CD8-positive, alpha-beta memory T cell (primary cell): ENCODE data around the gene IRAK3. TPM values are rescaled to one million over a fixed set of nuclear protein-coding genes. Genes with fewer than 3 reads are reported as not detected.

ENCODE experiments used
- CTCF ChIA-PET: fragments of 350-600 bp; sonication (Branson Sonifier 250); formaldehyde crosslinking; loops from one replicate; lab custom pipeline; 2021; ENCODE audit warnings: antibody characterized with exemption; lab: Charles Lee
- POLR2A ChIA-PET: fragments of 350-600 bp; sonication (Branson Sonifier 250); formaldehyde crosslinking; loops from one replicate; lab custom pipeline; 2021; ENCODE audit warnings: antibody characterized with exemption; lab: Charles Lee
- DNase-seq, 5 donors: peaks; one replicate each; pipeline versions ENCODE4 v3.0.0 to v3.0.0-alpha.2; 2020 to 2022; ENCODE audit warnings: mixed read lengths in 1 of 5
- H3K27ac ChIP-seq: one replicate; pipeline ENCODE4 v1.7.0; 2013; ENCODE audit warnings: low read depth, mild to moderate bottlenecking, low read length, moderate library complexity
- H3K27me3 ChIP-seq: 2 replicates; pipeline ENCODE4 v1.7.0; 2013; ENCODE audit warnings: low read length, mild to moderate bottlenecking; ENCODE audit not compliant: insufficient read depth, poor library complexity, severe bottlenecking
- H3K36me3 ChIP-seq: 2 replicates; pipeline ENCODE4 v1.7.0; 2013; ENCODE audit warnings: mild to moderate bottlenecking, low read length, moderate library complexity; ENCODE audit not compliant: insufficient read depth
- H3K4me1 ChIP-seq: 2 replicates; pipeline ENCODE4 v1.7.0; 2013; ENCODE audit warnings: mild to moderate bottlenecking, low read length, moderate library complexity; ENCODE audit not compliant: insufficient read depth
- H3K4me3 ChIP-seq: 2 replicates; pipeline ENCODE4 v1.7.0; 2013; ENCODE audit warnings: mild to moderate bottlenecking, low read length
- H3K9me3 ChIP-seq: 2 replicates; pipeline ENCODE4 v1.7.0; 2013; ENCODE audit warnings: mild to moderate bottlenecking, low read length
- H3K27ac Mint-ChIP-seq, 8 donors: one replicate each; pipeline ENCODE4 v1.8.0; 2020 to 2021; ENCODE audit warnings: mixed read lengths in 8 of 8, mild to moderate bottlenecking in 6 of 8, inconsistent platforms in 3 of 8, moderate library complexity in 3 of 8
- H3K27me3 Mint-ChIP-seq, 2 donors: one replicate each; pipeline ENCODE4 v1.8.0; 2020 to 2021; ENCODE audit warnings: mixed read lengths in 2 of 2, mild to moderate bottlenecking in 1 of 2, moderate library complexity in 1 of 2
- H3K36me3 Mint-ChIP-seq, 3 donors: one replicate each; pipeline ENCODE4 v1.8.0; 2020 to 2021; ENCODE audit warnings: mixed read lengths in 3 of 3, inconsistent platforms in 1 of 3, mild to moderate bottlenecking in 1 of 3
- H3K4me1 Mint-ChIP-seq, 3 donors: one replicate each; pipeline ENCODE4 v1.8.0; 2020 to 2021; ENCODE audit warnings: mixed read lengths in 3 of 3, inconsistent platforms in 1 of 3, mild to moderate bottlenecking in 1 of 3
- H3K4me3 Mint-ChIP-seq, 7 donors: one replicate each; pipeline ENCODE4 v1.8.0; 2020 to 2021; ENCODE audit warnings: mixed read lengths in 7 of 7, mild to moderate bottlenecking in 6 of 7, moderate library complexity in 4 of 7, inconsistent platforms in 2 of 7
- H3K9me3 Mint-ChIP-seq, 5 donors: one replicate each; pipeline ENCODE4 v1.8.0; 2020 to 2022; ENCODE audit warnings: mixed read lengths in 5 of 5, mild to moderate bottlenecking in 3 of 5, moderate library complexity in 2 of 5, inconsistent platforms in 1 of 5
- polyA plus RNA-seq: library from polyadenylated mRNA; unstranded; fragments of 300-500 nt; fragmentation: Illumina TruSeq; gene quantifications from one replicate; pipeline ENCODE4 v1.2.3, GENCODE V29; 2021
- total RNA-seq, 2 experiments: library from RNA; stranded (reverse); gene quantifications; one replicate each; pipeline ENCODE4 v1.2.3, GENCODE V29; 2021

Gene IRAK3
- total and polyA plus RNA-seq, 3 experiments from 2014 or later = 0.13 to 0.22 TPM; not detected in 1

DNA sequence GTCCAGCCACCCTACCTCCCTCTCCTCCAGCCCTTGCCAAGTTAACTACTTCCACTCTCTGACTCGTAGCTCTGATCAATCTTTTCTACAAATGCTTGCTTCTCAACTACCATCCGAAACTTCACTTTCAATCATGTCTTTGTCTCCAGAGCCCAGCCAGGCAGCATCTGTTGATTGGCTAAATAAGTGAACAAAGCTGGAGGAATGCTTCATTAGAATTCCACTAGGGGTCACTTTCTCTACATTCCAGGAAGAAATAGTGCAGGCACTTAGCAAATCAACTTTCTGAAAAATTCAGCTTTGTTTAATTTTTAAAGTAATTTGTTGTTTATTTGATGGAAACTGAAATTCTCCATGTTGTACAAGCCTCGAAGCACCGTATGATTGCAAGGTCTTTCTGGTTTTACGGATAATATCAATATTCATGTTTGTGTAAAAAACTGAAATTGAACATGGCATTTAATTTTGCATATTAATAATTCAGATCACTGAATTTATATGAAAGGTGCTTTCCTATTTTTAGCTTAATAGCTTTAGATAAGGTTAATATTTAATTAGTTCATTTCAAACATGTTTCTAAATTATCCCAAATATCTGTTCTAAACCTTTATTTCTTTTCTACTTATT, 80.9 kb downstream of the IRAK3 start:
- Histone ChIP-seq H3K4me1 (peaks cover 20% of the 10 kb centered on the region), H3K9me3 (no peaks in the 10 kb centered on the region), H3K4me3 (no peak overlapping the region), H3K27ac (no peak overlapping the region), H3K36me3 (no peaks in the 10 kb centered on the region), H3K27me3 (no peaks in the 10 kb centered on the region)
- H3K9me3 Mint-ChIP-seq = no peaks in the 10 kb centered on the region
- H3K27ac Mint-ChIP-seq = no peak overlapping the region
- no peak overlapping the region for H3K4me3 Mint-ChIP-seq
- no peaks in the 10 kb centered on the region for H3K36me3 Mint-ChIP-seq
- POLR2A ChIA-PET = interaction anchor here (0.6 to 1.0 kb wide), 2 partner anchors 16 to 33 kb away, joined by 3 to 8 read pairs; partner anchors contain the start of gene HELB
- peak in 2 of 5 donors; percentile 33 to 46 for DNase-seq
- H3K27me3 Mint-ChIP-seq = peaks cover 7 to 8% of the 10 kb centered on the region in 2 donors
- CTCF ChIA-PET = interaction anchor here (0.6 to 4.8 kb wide), 25 partner anchors 9 to 442 kb away, joined by 3 to 57 read pairs (median 4); partner anchors contain the start of genes HELB and TMBIM4
- peaks cover 0 to 4% (median 0%) of the 10 kb centered on the region in 3 donors for H3K4me1 Mint-ChIP-seq

DNA sequence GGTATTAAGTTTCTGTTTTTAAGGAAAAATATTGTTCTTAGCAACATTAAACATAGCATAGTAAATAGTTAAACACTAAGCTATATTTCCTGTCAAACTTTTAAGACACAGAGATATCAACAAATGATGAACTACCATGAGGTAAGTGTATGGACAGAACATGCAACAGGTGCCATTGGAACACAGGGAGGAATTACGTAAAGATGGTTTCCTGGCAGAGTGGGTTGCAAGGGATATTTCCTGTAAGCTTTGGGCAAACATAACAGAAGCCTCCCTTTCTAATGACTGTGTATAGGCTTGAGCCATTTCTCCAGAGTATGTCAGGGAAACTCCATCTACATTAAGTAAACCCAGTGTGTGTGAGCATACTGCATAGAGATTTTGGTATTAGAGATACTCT, 81.6 kb downstream of the IRAK3 start:
- POLR2A ChIA-PET = interaction anchor here (0.6 to 1.0 kb wide), 2 partner anchors 15 to 32 kb away, joined by 3 to 8 read pairs; partner anchors contain the start of gene HELB
- peaks cover 0 to 4% (median 0%) of the 10 kb centered on the region in 3 donors for H3K4me1 Mint-ChIP-seq

DNA sequence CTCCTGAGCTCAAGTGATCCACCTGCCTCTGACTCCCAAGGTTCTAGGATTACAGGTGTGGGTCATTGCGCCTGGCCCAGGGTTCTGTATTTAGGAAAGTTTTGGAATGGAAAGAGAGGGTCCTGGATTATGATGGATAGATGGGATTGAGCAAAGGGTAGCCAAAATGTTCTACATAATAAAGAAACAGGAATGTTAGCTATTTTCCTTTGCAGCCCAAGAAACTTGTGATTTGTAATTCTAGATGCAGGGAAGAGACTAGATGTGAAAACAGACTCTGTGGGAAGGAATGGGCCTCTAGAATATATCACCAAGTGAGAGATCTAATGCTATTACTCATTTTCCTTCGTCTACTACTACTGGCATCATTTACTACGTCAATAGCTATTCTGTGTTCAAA, 83.6 kb downstream of the IRAK3 start:
- H3K9me3 Mint-ChIP-seq = no peaks in the 10 kb centered on the region
- CTCF ChIA-PET = interaction anchor here (0.9 to 4.8 kb wide), 5 partner anchors 30 to 137 kb away, joined by 3 to 57 read pairs (median 3); partner anchors contain the start of gene HELB
- no peaks in the 10 kb centered on the region for H3K27me3 ChIP-seq
- H3K4me1 Mint-ChIP-seq = peaks cover 6 to 11% (median 9%) of the 10 kb centered on the region in 3 donors
- H3K9me3 ChIP-seq = no peaks in the 10 kb centered on the region
- H3K4me3 Mint-ChIP-seq = no peak overlapping the region
- peaks cover 20% of the 10 kb centered on the region for H3K4me1 ChIP-seq
- no peak overlapping the region for H3K27ac ChIP-seq
- H3K36me3 ChIP-seq = no peaks in the 10 kb centered on the region
- H3K27ac Mint-ChIP-seq = peak overlapping the region in 2 of 8 donors; percentile 2 to 26
- H3K4me3 ChIP-seq = no peak overlapping the region
- no peaks in the 10 kb centered on the region for H3K27me3 Mint-ChIP-seq
- DNase-seq = no peak
- no peaks in the 10 kb centered on the region for H3K36me3 Mint-ChIP-seq
- POLR2A ChIA-PET = no interaction called here

More for the DNA sequence above, 81.6 kb downstream of the IRAK3 start:
- H3K27ac Mint-ChIP-seq = no peak overlapping the region
- Histone ChIP-seq H3K4me3 (no peak overlapping the region), H3K9me3 (no peaks in the 10 kb centered on the region), H3K4me1 (peaks cover 20% of the 10 kb centered on the region), H3K36me3 (no peaks in the 10 kb centered on the region), H3K27ac (no peak overlapping the region), H3K27me3 (no peaks in the 10 kb centered on the region)
- CTCF ChIA-PET = interaction anchor here (0.6 to 4.8 kb wide), 18 partner anchors 8 to 441 kb away, joined by 3 to 57 read pairs (median 4); partner anchors contain the start of gene TMBIM4
- no peak overlapping the region for H3K4me3 Mint-ChIP-seq
- no peaks in the 10 kb centered on the region for H3K9me3 Mint-ChIP-seq
- H3K36me3 Mint-ChIP-seq = no peaks in the 10 kb centered on the region
- no peak for DNase-seq
- peaks cover 3 to 8% of the 10 kb centered on the region in 2 donors for H3K27me3 Mint-ChIP-seq

DNA sequence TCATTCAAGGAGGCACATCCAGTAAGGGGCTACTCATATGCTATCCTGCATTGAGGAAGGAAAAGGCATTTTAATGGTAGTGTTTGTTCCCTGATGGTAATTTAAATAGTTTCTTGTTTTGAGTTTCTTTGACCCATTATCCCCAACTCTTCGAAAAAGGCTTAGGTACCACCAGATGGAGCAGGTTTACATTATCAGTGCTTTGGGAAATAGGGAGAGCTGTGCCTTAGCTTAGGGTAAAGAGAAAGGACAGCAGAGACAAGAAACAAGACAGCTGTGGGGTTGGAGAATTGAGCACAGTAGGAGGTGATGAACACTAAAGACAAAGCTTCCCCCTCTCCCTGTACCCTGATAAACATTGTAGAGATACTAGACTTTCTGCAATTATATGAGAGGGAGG, 84.1 kb downstream of the IRAK3 start:
- no peaks in the 10 kb centered on the region for H3K9me3 ChIP-seq
- Mint-ChIP-seq H3K4me1 (peaks cover 6 to 11% (median 9%) of the 10 kb centered on the region in 3 donors), H3K4me3 (no peak overlapping the region), H3K27ac (peak overlapping the region in 2 of 8 donors; percentile 2 to 43), H3K36me3 (no peaks in the 10 kb centered on the region), H3K9me3 (no peaks in the 10 kb centered on the region), H3K27me3 (no peaks in the 10 kb centered on the region)
- no peak for DNase-seq
- peaks cover 19% of the 10 kb centered on the region for H3K4me1 ChIP-seq
- H3K4me3 ChIP-seq = no peak overlapping the region
- no peaks in the 10 kb centered on the region for H3K27me3 ChIP-seq
- ChIA-PET CTCF (interaction anchor here (0.9 to 4.8 kb wide), 5 partner anchors 29 to 137 kb away, joined by 3 to 57 read pairs (median 3); partner anchors contain the start of gene HELB), POLR2A (no interaction called here)
- H3K36me3 ChIP-seq = no peaks in the 10 kb centered on the region
- H3K27ac ChIP-seq = no peak overlapping the region

DNA sequence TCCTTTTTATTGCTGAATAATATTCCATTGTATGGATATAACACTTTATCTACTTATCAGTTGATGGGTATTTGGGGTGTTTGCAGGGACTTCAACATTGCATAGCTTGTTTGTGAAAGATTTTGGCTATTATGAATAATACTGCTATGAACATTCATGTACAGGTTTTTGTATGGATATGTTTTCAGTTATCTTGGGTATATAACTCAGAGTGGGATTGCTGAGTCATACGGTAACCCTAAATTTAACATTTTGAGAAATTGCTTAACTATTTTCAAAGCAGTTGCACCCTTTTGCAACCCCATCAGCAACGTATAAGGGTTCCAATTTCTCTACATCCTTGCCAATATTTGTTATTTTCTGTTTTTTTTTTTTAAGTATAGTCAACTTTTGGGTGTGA, 86.0 kb downstream of the IRAK3 start:
- Histone ChIP-seq H3K4me1 (peaks cover 11% of the 10 kb centered on the region), H3K27me3 (no peaks in the 10 kb centered on the region), H3K9me3 (no peaks in the 10 kb centered on the region), H3K36me3 (no peaks in the 10 kb centered on the region), H3K4me3 (no peak overlapping the region), H3K27ac (no peak overlapping the region)
- H3K4me3 Mint-ChIP-seq = no peak overlapping the region
- H3K36me3 Mint-ChIP-seq = no peaks in the 10 kb centered on the region
- H3K27me3 Mint-ChIP-seq = no peaks in the 10 kb centered on the region
- no peak for DNase-seq
- CTCF ChIA-PET = interaction anchor here (1.3 kb wide), 1 partner anchor 133 kb away, joined by 3 read pairs; no protein-coding TSS in a partner anchor
- H3K27ac Mint-ChIP-seq = no peak overlapping the region
- POLR2A ChIA-PET = no interaction called here
- H3K4me1 Mint-ChIP-seq = peaks cover 17 to 27% (median 23%) of the 10 kb centered on the region in 3 donors
- H3K9me3 Mint-ChIP-seq = no peaks in the 10 kb centered on the region

DNA sequence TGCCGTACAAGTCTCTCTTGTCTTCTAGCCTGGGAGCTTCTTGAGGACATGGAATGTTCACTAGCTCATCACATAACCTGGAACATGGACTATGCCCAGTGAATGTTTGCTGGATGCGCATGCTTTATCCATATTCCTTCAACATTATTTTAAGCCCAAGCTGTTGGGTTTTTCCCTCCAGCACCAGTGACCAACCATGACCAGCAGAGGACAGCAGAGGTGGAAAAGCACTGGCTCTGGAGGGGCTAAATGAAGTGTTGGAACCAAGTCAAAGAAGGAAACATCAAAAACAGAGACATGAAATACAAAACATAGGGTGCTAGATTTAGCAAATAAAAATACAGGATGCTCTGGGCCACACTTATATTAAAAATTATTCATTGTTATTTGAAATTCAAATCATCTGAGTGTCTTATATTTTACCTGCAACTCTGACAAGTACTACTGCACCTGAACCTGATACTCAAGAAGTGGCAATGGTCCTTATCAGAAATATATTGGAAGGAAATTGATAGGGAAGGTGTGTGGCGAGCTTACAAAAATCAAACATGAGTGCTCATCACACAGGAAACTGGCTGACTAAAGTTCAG, 90.2 kb downstream of the IRAK3 start:
- no peaks in the 10 kb centered on the region for H3K9me3 ChIP-seq
- Mint-ChIP-seq H3K4me3 (peak overlapping the region in 4 of 7 donors; percentile 5 to 42 (median 32)), H3K27ac (peak overlapping the region in 2 of 8 donors; percentile 14 to 53), H3K36me3 (peaks cover 0 to 6% (median 3%) of the 10 kb centered on the region in 3 donors), H3K9me3 (peaks cover 0 to 3% (median 2%) of the 10 kb centered on the region in 5 donors), H3K4me1 (peaks cover 17 to 51% (median 48%) of the 10 kb centered on the region in 3 donors), H3K27me3 (peaks cover 0 to 2% of the 10 kb centered on the region in 2 donors)
- no peak overlapping the region for H3K4me3 ChIP-seq
- H3K27me3 ChIP-seq = no peaks in the 10 kb centered on the region
- CTCF ChIA-PET = interaction anchor here (0.7 to 2.1 kb wide), 24 partner anchors 9 to 416 kb away, joined by 3 to 15 read pairs (median 4); partner anchors contain the start of gene HELB
- DNase-seq = peak; percentile 13 to 67 (median 44)
- no peak overlapping the region for H3K27ac ChIP-seq
- H3K36me3 ChIP-seq = no peaks in the 10 kb centered on the region
- POLR2A ChIA-PET = no interaction called here
- H3K4me1 ChIP-seq = peaks cover 30% of the 10 kb centered on the region

DNA sequence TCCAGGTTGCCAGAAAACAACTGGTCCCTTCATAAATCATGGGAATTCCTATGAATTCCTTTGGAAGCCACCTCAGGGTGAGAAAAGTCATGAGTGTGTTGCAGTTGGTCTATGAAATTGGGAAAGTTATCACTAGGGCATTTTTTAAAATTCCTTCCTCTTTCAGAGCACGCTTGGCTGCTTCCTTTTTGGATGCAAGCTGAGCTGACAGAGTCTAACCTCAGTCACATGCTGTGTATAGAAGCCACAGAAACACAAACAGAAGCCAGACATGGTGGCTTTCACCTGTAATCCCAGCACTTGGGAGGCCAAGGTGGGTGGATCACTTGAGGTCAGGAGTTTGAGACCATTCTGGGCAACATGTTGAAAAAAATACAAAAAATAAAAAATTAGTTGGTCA, 91.5 kb downstream of the IRAK3 start:
- peaks cover 0 to 2% of the 10 kb centered on the region in 2 donors for H3K27me3 Mint-ChIP-seq
- Histone ChIP-seq H3K9me3 (no peaks in the 10 kb centered on the region), H3K4me3 (no peak overlapping the region), H3K36me3 (no peaks in the 10 kb centered on the region), H3K4me1 (peaks cover 38% of the 10 kb centered on the region), H3K27me3 (no peaks in the 10 kb centered on the region), H3K27ac (no peak overlapping the region)
- H3K36me3 Mint-ChIP-seq = peaks cover 0 to 6% (median 3%) of the 10 kb centered on the region in 3 donors
- ChIA-PET CTCF (interaction anchor here (0.9 to 2.1 kb wide), 3 partner anchors 20 to 128 kb away, joined by 3 to 6 read pairs (median 6); no protein-coding TSS in a partner anchor), POLR2A (no interaction called here)
- peaks cover 23 to 61% (median 58%) of the 10 kb centered on the region in 3 donors for H3K4me1 Mint-ChIP-seq
- peaks cover 0 to 3% (median 2%) of the 10 kb centered on the region in 5 donors for H3K9me3 Mint-ChIP-seq
- no peak overlapping the region for H3K4me3 Mint-ChIP-seq
- H3K27ac Mint-ChIP-seq = no peak overlapping the region
- no peak for DNase-seq
